SK-N-SH (cell line): Measurements from ENCODE around the gene CD200R1. TPM values are rescaled to one million over a fixed set of nuclear protein-coding genes. Genes with fewer than 3 reads are reported as not detected.

Experiments
- CTCF ChIA-PET: fragments of 300-600, 350-600 bp; formaldehyde crosslinking; extraction: SDS; loops from one replicate; lab custom pipeline; 2021; lab: Yijun Ruan, JAX
- POLR2A ChIA-PET: fragments of 350-600 bp; sonication (Branson Sonifier 250); formaldehyde crosslinking; extraction: SDS; loops from one replicate; lab custom pipeline; 2020; ENCODE audit warnings: antibody characterized with exemption, inconsistent platforms; lab: Yijun Ruan, JAX
- DNase-seq: peaks from one replicate; pipeline ENCODE4 v3.0.0; 2012
- H2AFZ ChIP-seq: fragments of 200-600 bp; sonication (generic); 2 replicates; pipeline ENCODE4 v1.8.1; 2016; ENCODE audit warnings: antibody characterized with exemption, mild to moderate bottlenecking, low read depth
- H3F3A ChIP-seq: fragments of 200-600 bp; sonication (generic); replicated peaks from 2 replicates; pipeline ENCODE3; 2016; ENCODE audit warnings: antibody characterized with exemption, mild to moderate bottlenecking; ENCODE audit not compliant: insufficient read depth
- H3K27ac ChIP-seq, 2 experiments: fragments of 200-500 bp in 1 of 2; fragments of 200-600 bp in 1 of 2; sonication (Bioruptor generic) in 1 of 2; sonication (generic), shearing (Covaris generic) in 1 of 2; 2 replicates each; pipeline versions ENCODE4 v1.5.1 to v1.6.1; 2014 to 2016; ENCODE audit warnings: low read depth in 2 of 2, inconsistent platforms in 1 of 2, low read length in 1 of 2, mild to moderate bottlenecking in 1 of 2, mixed read lengths in 1 of 2
- H3K27me3 ChIP-seq: fragments of 200-600 bp; sonication (generic), shearing (Covaris generic); 2 replicates; pipeline ENCODE4 v1.6.1; 2016; ENCODE audit warnings: mixed run types; ENCODE audit not compliant: insufficient read depth
- H3K36me3 ChIP-seq, 2 experiments: fragments of 200-500 bp in 1 of 2; fragments of 200-600 bp in 1 of 2; sonication (Bioruptor generic) in 1 of 2; sonication (generic) in 1 of 2; replicated peaks in 1 of 2; 2 replicates each; pipeline versions ENCODE3 to v1.5.1; 2014 to 2016; ENCODE audit warnings: low read length in 1 of 2, mild to moderate bottlenecking in 1 of 2; ENCODE audit not compliant: insufficient read depth in 2 of 2, control insufficient read depth in 1 of 2
- H3K4me1 ChIP-seq, 2 experiments: fragments of 200-500 bp in 1 of 2; fragments of 200-600 bp in 1 of 2; sonication (Bioruptor generic) in 1 of 2; sonication (generic), shearing (Covaris generic) in 1 of 2; 2 replicates each; pipeline versions ENCODE4 v1.5.1 to v1.6.1; 2014 to 2016; ENCODE audit warnings: low read depth in 1 of 2, low read length in 1 of 2, mixed run types in 1 of 2; ENCODE audit not compliant: insufficient read depth in 2 of 2, control insufficient read depth in 1 of 2
- H3K4me2 ChIP-seq: fragments of 200-600 bp; sonication (generic), shearing (Covaris generic); 2 replicates; pipeline ENCODE4 v1.6.1; 2017; ENCODE audit warnings: mixed run types
- H3K4me3 ChIP-seq, 2 experiments: fragments of 200-500 bp in 1 of 2; fragments of 200-600 bp in 1 of 2; sonication (Bioruptor generic) in 1 of 2; sonication (generic), shearing (Covaris generic) in 1 of 2; 2 replicates each; pipeline versions ENCODE4 v1.5.1 to v1.8.1; 2014 to 2016; ENCODE audit warnings: low read depth in 2 of 2, inconsistent platforms in 1 of 2, low read length in 1 of 2, mild to moderate bottlenecking in 1 of 2, mixed read lengths in 1 of 2, moderate library complexity in 1 of 2
- H3K79me2 ChIP-seq: fragments of 200-600 bp; sonication (generic); 2 replicates; pipeline ENCODE4 v1.8.1; 2017; ENCODE audit warnings: mild to moderate bottlenecking; ENCODE audit not compliant: insufficient read depth
- H3K9ac ChIP-seq: fragments of 200-600 bp; sonication (generic); 2 replicates; pipeline ENCODE4 v1.6.1; 2017; ENCODE audit warnings: mixed run types
- H3K9me2 ChIP-seq: fragments of 200-600 bp; sonication (generic); 2 replicates; pipeline ENCODE4 v1.6.1; 2017; ENCODE audit warnings: mixed run types
- H3K9me3 ChIP-seq: fragments of 200-600 bp; sonication (generic); 2 replicates; pipeline ENCODE4 v1.6.1; 2017; ENCODE audit warnings: mixed run types, mild to moderate bottlenecking, moderate library complexity
- H4K20me1 ChIP-seq: fragments of 200-600 bp; sonication (generic); 2 replicates; pipeline ENCODE4 v1.6.1; 2017; ENCODE audit warnings: mild to moderate bottlenecking, mixed run types; ENCODE audit not compliant: insufficient read depth
- CHD2 ChIP-seq: fragments of 150-350 bp; IDR thresholded peaks from 2 replicates; pipeline ENCODE4 v1.6.1; 2018; ENCODE audit warnings: low read length; ENCODE audit not compliant: partially characterized antibody
- CTCF ChIP-seq: fragments of 200-600 bp; sonication (generic); IDR thresholded peaks from 2 replicates; pipeline ENCODE4 v1.6.1; 2017; ENCODE audit warnings: antibody characterized with exemption, mild to moderate bottlenecking, moderate library complexity
- ELF1 ChIP-seq: IDR thresholded peaks from 2 replicates; pipeline ENCODE4 v1.4.0; 2012
- GABPA ChIP-seq: IDR thresholded peaks from 2 replicates; pipeline ENCODE4 v1.4.0; 2012; ENCODE audit warnings: low read depth, mild to moderate bottlenecking
- JUND ChIP-seq: IDR thresholded peaks from 2 replicates; pipeline ENCODE4 v1.4.0; 2012
- MAX ChIP-seq: IDR thresholded peaks from 2 replicates; pipeline ENCODE4 v1.4.0; 2012; ENCODE audit warnings: low read depth
- MEF2A ChIP-seq: IDR thresholded peaks from 2 replicates; pipeline ENCODE4 v1.4.0; 2012; ENCODE audit warnings: low read depth, borderline replicate concordance
- MXI1 ChIP-seq: IDR thresholded peaks from 2 replicates; pipeline ENCODE4 v1.6.1; 2012; ENCODE audit warnings: mild to moderate bottlenecking, low read depth, low read length, improper control_type of control experiment
- NFIC ChIP-seq: IDR thresholded peaks from 2 replicates; pipeline ENCODE4 v1.4.0; 2012; ENCODE audit warnings: borderline replicate concordance
- RAD21 ChIP-seq: IDR thresholded peaks from 2 replicates; pipeline ENCODE4 v1.6.1; 2012; ENCODE audit warnings: mild to moderate bottlenecking, low read length
- RCOR1 ChIP-seq: fragments of 150-350 bp; IDR thresholded peaks from 2 replicates; pipeline ENCODE4 v1.6.1; 2017; ENCODE audit warnings: antibody characterized with exemption, low read length
- RFX5 ChIP-seq: IDR thresholded peaks from 2 replicates; pipeline ENCODE4 v1.6.1; 2012; ENCODE audit warnings: mild to moderate bottlenecking, improper control_type of control experiment, low read length
- SMC3 ChIP-seq: IDR thresholded peaks from 2 replicates; pipeline ENCODE4 v1.6.1; 2012; ENCODE audit warnings: low read depth, low read length, improper control_type of control experiment
- TAF1 ChIP-seq: IDR thresholded peaks from 2 replicates; pipeline ENCODE4 v1.6.1; 2012; ENCODE audit warnings: low read depth, mild to moderate bottlenecking, low read length, moderate library complexity, borderline replicate concordance
- TCF12 ChIP-seq: IDR thresholded peaks from 2 replicates; pipeline ENCODE4 v1.4.0; 2012
- TEAD4 ChIP-seq: IDR thresholded peaks from 2 replicates; pipeline ENCODE4 v1.4.0; 2012; ENCODE audit warnings: mild to moderate bottlenecking, borderline replicate concordance; ENCODE audit not compliant: insufficient read depth
- YY1 ChIP-seq: IDR thresholded peaks from 2 replicates; pipeline ENCODE4 v1.4.0; 2012; ENCODE audit warnings: low read depth, mild to moderate bottlenecking
- whole genome bisulfite sequencing: methylation state at CpG from one replicate; pipeline ENCODE4 v1.1.6; 2017; ENCODE audit warnings: low lambda C conversion rate; 5-methylcytosine and 5-hydroxymethylcytosine counted together
- polyA plus RNA-seq, 3 experiments: library from polyadenylated mRNA; depleted of rRNA; stranded (reverse); fragments of >200 nt; gene quantifications; 2 replicates each; pipeline ENCODE4 v1.2.3, GENCODE V29; 2012
- TF ChIP-seq, protein P1 (sequence below): IDR thresholded peaks from 2 replicates; pipeline ENCODE4 v1.4.0; 2012; ENCODE audit warnings: low read depth, borderline replicate concordance
- TF ChIP-seq, protein P2 (sequence below): IDR thresholded peaks from 2 replicates; pipeline ENCODE4 v1.4.0; 2012; ENCODE audit warnings: low read depth, borderline replicate concordance
- TF ChIP-seq, protein P3 (sequence below): fragments of 150-350 bp; IDR thresholded peaks from 2 replicates; pipeline ENCODE4 v1.6.1; 2017; ENCODE audit warnings: antibody characterized with exemption, low read length, low read depth, borderline replicate concordance

Gene CD200R1
- polyA plus RNA-seq, 1 of the 3 experiments (the other 2 are of a cell fraction), result 0.02 TPM

DNA sequence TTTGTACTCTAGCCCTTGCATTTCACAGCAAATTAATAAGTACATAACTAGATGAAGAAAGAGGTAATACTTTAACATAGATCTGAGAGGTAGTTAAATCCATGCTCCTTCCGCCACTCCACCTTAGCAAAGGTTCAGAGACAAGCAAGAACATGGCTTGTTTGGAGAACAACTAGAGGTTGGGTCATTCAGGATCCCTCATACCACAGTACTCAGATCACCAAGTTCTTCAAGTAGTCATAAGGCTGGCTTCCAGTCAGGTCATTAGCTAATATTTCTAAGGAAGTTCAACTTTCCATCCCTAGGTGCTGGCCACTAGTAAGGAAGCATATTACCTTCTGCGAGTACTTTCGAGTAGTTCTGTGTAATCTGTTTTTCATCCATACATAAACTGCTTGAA, 44.1 kb downstream of the CD200R1 start:
- H4K20me1 ChIP-seq, result no peaks in the 10 kb centered on the region
- H3K36me3 ChIP-seq, result no peaks in the 10 kb centered on the region
- no peak for TF ChIP-seq RAD21
- TF ChIP-seq TCF12, result no peak
- no peak for TF ChIP-seq CHD2
- TF ChIP-seq SMC3, result no peak
- no peak for TF ChIP-seq MAX
- TF ChIP-seq NFIC, result no peak
- TF ChIP-seq GABPA, result no peak
- no peak for TF ChIP-seq CTCF
- no peak for TF ChIP-seq MEF2A
- TF ChIP-seq YY1, result no peak
- TF ChIP-seq, protein P1, sequence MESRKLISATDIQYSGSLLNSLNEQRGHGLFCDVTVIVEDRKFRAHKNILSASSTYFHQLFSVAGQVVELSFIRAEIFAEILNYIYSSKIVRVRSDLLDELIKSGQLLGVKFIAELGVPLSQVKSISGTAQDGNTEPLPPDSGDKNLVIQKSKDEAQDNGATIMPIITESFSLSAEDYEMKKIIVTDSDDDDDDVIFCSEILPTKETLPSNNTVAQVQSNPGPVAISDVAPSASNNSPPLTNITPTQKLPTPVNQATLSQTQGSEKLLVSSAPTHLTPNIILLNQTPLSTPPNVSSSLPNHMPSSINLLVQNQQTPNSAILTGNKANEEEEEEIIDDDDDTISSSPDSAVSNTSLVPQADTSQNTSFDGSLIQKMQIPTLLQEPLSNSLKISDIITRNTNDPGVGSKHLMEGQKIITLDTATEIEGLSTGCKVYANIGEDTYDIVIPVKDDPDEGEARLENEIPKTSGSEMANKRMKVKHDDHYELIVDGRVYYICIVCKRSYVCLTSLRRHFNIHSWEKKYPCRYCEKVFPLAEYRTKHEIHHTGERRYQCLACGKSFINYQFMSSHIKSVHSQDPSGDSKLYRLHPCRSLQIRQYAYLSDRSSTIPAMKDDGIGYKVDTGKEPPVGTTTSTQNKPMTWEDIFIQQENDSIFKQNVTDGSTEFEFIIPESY, result no peak
- no peak for TF ChIP-seq RFX5
- TF ChIP-seq TAF1, result no peak
- no peak for TF ChIP-seq JUND
- no peak overlapping the region for H3K4me2 ChIP-seq
- no peak overlapping the region for H3K9ac ChIP-seq
- no peaks in the 10 kb centered on the region for H3K9me3 ChIP-seq
- no peaks in the 10 kb centered on the region for H3F3A ChIP-seq
- no peaks in the 10 kb centered on the region for H3K4me1 ChIP-seq
- no peaks in the 10 kb centered on the region for H3K79me2 ChIP-seq
- POLR2A ChIA-PET, result no interaction called here
- CTCF ChIA-PET, result no interaction called here
- H3K9me2 ChIP-seq, result no peaks in the 10 kb centered on the region
- H3K27ac ChIP-seq, result no peak overlapping the region
- H3K27me3 ChIP-seq, result no peaks in the 10 kb centered on the region
- no peak for DNase-seq
- no peak overlapping the region for H3K4me3 ChIP-seq
- H2AFZ ChIP-seq, result no peak overlapping the region
- WGBS, result 86% methylated on average over 3 of the region's 3 CpGs

- Histone ChIP-seq H3K27me3 (no peaks in the 10 kb centered on the region), H3K4me2 (no peak overlapping the region), H3K9ac (no peak overlapping the region), H4K20me1 (no peaks in the 10 kb centered on the region), H3K9me2 (no peaks in the 10 kb centered on the region), H3K4me3 (no peak overlapping the region), H3F3A (no peaks in the 10 kb centered on the region), H3K4me1 (no peaks in the 10 kb centered on the region), H3K9me3 (no peaks in the 10 kb centered on the region), H3K36me3 (no peaks in the 10 kb centered on the region), H3K27ac (no peak overlapping the region), H3K79me2 (no peaks in the 10 kb centered on the region), H2AFZ (no peak overlapping the region)
- WGBS, result 39% methylated on average over 2 of the region's 2 CpGs
- ChIA-PET POLR2A (no interaction called here), CTCF (no interaction called here)
- DNase-seq, result no peak
- TF ChIP-seq MXI1 (no peak), ELF1 (no peak), RFX5 (no peak), SMC3 (no peak), MAX (no peak), RCOR1 (no peak), TEAD4 (no peak), NFIC (no peak)
- TF ChIP-seq, protein P2, sequence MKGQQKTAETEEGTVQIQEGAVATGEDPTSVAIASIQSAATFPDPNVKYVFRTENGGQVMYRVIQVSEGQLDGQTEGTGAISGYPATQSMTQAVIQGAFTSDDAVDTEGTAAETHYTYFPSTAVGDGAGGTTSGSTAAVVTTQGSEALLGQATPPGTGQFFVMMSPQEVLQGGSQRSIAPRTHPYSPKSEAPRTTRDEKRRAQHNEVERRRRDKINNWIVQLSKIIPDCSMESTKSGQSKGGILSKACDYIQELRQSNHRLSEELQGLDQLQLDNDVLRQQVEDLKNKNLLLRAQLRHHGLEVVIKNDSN, result no peak
- TF ChIP-seq, protein P1, result no peak
- TF ChIP-seq, protein P3, sequence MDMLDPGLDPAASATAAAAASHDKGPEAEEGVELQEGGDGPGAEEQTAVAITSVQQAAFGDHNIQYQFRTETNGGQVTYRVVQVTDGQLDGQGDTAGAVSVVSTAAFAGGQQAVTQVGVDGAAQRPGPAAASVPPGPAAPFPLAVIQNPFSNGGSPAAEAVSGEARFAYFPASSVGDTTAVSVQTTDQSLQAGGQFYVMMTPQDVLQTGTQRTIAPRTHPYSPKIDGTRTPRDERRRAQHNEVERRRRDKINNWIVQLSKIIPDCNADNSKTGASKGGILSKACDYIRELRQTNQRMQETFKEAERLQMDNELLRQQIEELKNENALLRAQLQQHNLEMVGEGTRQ, result no peak
Measured at GRCh38 chr3:112925969-112926368, 48.9 kb downstream of the CD200R1 start.
